Mucosa of descending colon (tissue), 3 donors: Measurements from ENCODE around the gene ERBB4. TPM values are rescaled to one million over a fixed set of nuclear protein-coding genes. Genes with fewer than 3 reads are reported as not detected.

Experiments used
- ATAC-seq: fragments of 200-7000 bp; cut with Tn5 transposase; one replicate; pipeline ENCODE4 v1.9.1; 2020; ENCODE audit warnings: mild to moderate bottlenecking, moderate library complexity
- DNase-seq, 3 donors: peaks; one replicate each; pipeline ENCODE4 v3.0.0-alpha.2; 2020
- H3K36me3 ChIP-seq: fragments of 200-600 bp; one replicate; pipeline ENCODE4 v1.8.0; 2021; ENCODE audit warnings: low read depth, mild to moderate bottlenecking
- H3K4me1 ChIP-seq: fragments of 200-600 bp; one replicate; pipeline ENCODE4 v1.8.0; 2021; ENCODE audit warnings: low read depth, mild to moderate bottlenecking
- H3K4me3 ChIP-seq: fragments of 200-600 bp; one replicate; pipeline ENCODE4 v1.8.0; 2021; ENCODE audit warnings: mild to moderate bottlenecking
- H3K9me3 ChIP-seq: fragments of 200-600 bp; one replicate; pipeline ENCODE4 v1.8.0; 2021; ENCODE audit warnings: mild to moderate bottlenecking
- CTCF ChIP-seq: fragments of 200-600 bp; IDR thresholded peaks from one replicate; pipeline ENCODE4 v1.8.0; 2022; ENCODE audit warnings: antibody characterized with exemption, mild to moderate bottlenecking
- intact Hi-C, 2 donors: fragments of 100-400 bp; cut with DNase I in 1 of 2; cut with micrococcal nuclease in 1 of 2; formaldehyde crosslinking; loops; one replicate each; pipeline versions ENCODE4 v1.11.0 to v1.11.1; 2022; cut with DNase I, micrococcal nuclease
- total RNA-seq, 3 donors: library from RNA; stranded (reverse); fragmentation: NEBNext Ultra II Directional in 2 of 3; extraction: Animal tissue kit (Norgen Biotek cat#: 25700) in 2 of 3; gene quantifications; one replicate each; pipeline versions ENCODE4 v1.2.1 to v1.2.4, GENCODE V29; 2021 to 2023
- donor health status: DM: no; HTN: no; CAD: no; lungs with moderate emphysema.
- donor health status: DM: no; HTN: no; CAD: no.
- donor health status: DM: no; HTN: yes; CAD: no.

ERBB4 gene
- total RNA-seq, 3 donors from 2014 or later = 0.05 to 0.25 TPM; not detected in 1

DNA sequence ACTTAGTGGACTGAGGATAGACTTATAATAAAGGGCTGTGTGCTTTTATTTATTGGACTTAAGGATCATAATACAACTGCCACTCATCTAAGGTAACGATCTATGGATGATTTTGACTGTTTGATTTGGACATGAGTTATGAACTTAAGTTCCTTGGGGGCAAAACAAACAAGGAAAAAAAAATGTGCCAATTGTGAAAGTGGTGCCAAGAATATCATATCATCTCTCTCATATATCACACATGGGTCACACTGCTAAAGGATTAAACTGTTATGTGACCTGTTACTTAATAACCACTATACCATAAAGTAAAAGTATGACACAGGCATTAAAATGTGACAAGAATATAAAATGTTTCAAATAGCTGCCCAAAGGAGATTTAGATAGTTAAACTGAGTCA is 886.3 kb downstream of the ERBB4 start:
- no peak for TF ChIP-seq CTCF
- no peaks in the 10 kb centered on the region for H3K9me3 ChIP-seq
- H3K4me3 ChIP-seq = no peak overlapping the region
- no peaks in the 10 kb centered on the region for H3K4me1 ChIP-seq
- H3K36me3 ChIP-seq = no peaks in the 10 kb centered on the region
- ATAC-seq (no peak), DNase-seq (no peak)
- intact Hi-C loops = no loop called here

- intact Hi-C loops = no loop called here
- DNase-seq = no peak
- Histone ChIP-seq H3K9me3 (no peaks in the 10 kb centered on the region), H3K4me3 (no peak overlapping the region), H3K36me3 (no peaks in the 10 kb centered on the region), H3K4me1 (no peaks in the 10 kb centered on the region)
- no peak for ATAC-seq
- TF ChIP-seq CTCF = no peak
Observed at GRCh38 chr2:211649331-211649730, 889.3 kb downstream of the ERBB4 start.

DNA sequence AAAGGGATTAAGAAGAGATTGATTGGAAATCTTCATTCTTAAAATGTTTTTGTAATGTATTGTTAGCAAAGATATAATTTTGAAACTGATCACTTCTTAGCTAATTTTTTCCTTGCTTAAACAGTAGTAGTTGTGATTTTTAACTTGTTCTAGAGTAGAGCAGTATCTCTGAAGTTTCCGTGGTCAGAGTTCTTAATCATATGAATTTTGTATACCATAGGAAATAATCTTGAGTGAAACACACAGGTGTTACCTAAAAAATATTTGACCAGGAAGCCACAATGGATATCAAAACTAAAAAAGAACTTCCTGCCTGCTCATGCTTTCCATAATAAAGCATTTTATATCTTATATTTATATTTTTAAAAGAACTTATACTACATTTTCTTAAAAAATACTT is 907.1 kb downstream of the ERBB4 start:
- DNase-seq = no peak
- no peak for TF ChIP-seq CTCF
- Histone ChIP-seq H3K9me3 (no peaks in the 10 kb centered on the region), H3K4me1 (no peaks in the 10 kb centered on the region), H3K36me3 (no peaks in the 10 kb centered on the region), H3K4me3 (no peak overlapping the region)
- no peak for ATAC-seq
- intact Hi-C loops = no loop called here

DNA sequence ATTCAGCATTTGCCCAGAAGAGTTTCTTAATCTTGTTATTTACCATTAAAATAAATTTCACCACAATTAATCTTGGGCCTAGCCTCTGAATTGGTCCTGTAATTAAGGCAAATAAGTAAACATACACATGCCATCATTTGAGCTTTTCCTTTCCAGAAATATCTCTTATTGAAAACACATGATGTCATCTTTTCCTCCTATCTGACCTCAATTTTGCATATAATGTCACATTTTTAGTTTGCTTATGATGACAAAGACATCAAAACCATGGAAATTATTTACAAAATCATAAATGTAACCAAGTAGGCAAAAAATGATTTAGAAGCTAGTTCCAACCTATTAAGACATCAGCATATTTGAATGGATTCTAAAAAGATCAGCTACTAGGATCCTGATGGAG is 915.5 kb downstream of the ERBB4 start:
- H3K4me3 ChIP-seq = no peak overlapping the region
- ATAC-seq (no peak), DNase-seq (no peak)
- no peaks in the 10 kb centered on the region for H3K9me3 ChIP-seq
- intact Hi-C loops = no loop called here
- no peak for TF ChIP-seq CTCF
- no peaks in the 10 kb centered on the region for H3K4me1 ChIP-seq
- H3K36me3 ChIP-seq = no peaks in the 10 kb centered on the region

GRCh38 chr2:211620986-211621385 is 917.6 kb downstream of the ERBB4 start:
- H3K9me3 ChIP-seq = no peaks in the 10 kb centered on the region
- DNase-seq (no peak), ATAC-seq (no peak)
- intact Hi-C loops = no loop called here
- no peak overlapping the region for H3K4me3 ChIP-seq
- H3K4me1 ChIP-seq = no peaks in the 10 kb centered on the region
- TF ChIP-seq CTCF = no peak
- H3K36me3 ChIP-seq = no peaks in the 10 kb centered on the region

- no peak for DNase-seq
- ATAC-seq = no peak
- H3K36me3 ChIP-seq = no peaks in the 10 kb centered on the region
- TF ChIP-seq CTCF = no peak
- intact Hi-C loops = no loop called here
- H3K4me3 ChIP-seq = no peak overlapping the region
- no peaks in the 10 kb centered on the region for H3K9me3 ChIP-seq
- no peaks in the 10 kb centered on the region for H3K4me1 ChIP-seq
Observed at GRCh38 chr2:211617803-211618202, 920.8 kb downstream of the ERBB4 start.
